CD4-positive, CD25-positive, alpha-beta regulatory T cell (primary cell): ENCODE results near the gene TTL. TPM values are rescaled to one million over a fixed set of nuclear protein-coding genes. Genes with fewer than 3 reads are reported as not detected.

Experiments
- ATAC-seq, 2 donors: fragments of 150-1000 bp; cut with Tn5 transposase; one replicate each; pipeline ENCODE4 v1.10.0; 2021; ENCODE audit warnings: low read depth in 2 of 2, moderate number of reproducible peaks in 2 of 2, moderate library complexity in 1 of 2
- DNase-seq, 3 donors: peaks; one replicate each; pipeline versions ENCODE4 v3.0.0 to v3.0.0-alpha.2; 2012 to 2022; ENCODE audit warnings: mixed read lengths in 1 of 3
- H3K27ac ChIP-seq: one replicate; pipeline ENCODE4 v1.7.0; 2013; ENCODE audit warnings: mild to moderate bottlenecking, low read length; ENCODE audit not compliant: insufficient read depth, poor library complexity, severe bottlenecking
- H3K27me3 ChIP-seq: one replicate; pipeline ENCODE4 v1.7.0; 2013; ENCODE audit warnings: low read length; ENCODE audit not compliant: control insufficient read depth, insufficient read depth
- H3K36me3 ChIP-seq: one replicate; pipeline ENCODE4 v1.7.0; 2013; ENCODE audit warnings: mild to moderate bottlenecking, low read length, moderate library complexity; ENCODE audit not compliant: control insufficient read depth, insufficient read depth
- H3K4me1 ChIP-seq: 2 replicates; pipeline ENCODE4 v1.7.0; 2013; ENCODE audit warnings: mild to moderate bottlenecking, low read length; ENCODE audit not compliant: insufficient read depth, control insufficient read depth, poor library complexity, severe bottlenecking
- H3K4me3 ChIP-seq: one replicate; pipeline ENCODE4 v1.7.0; 2013; ENCODE audit warnings: low read depth, mild to moderate bottlenecking, low read length, moderate library complexity
- H3K9me3 ChIP-seq, 2 experiments: 1 replicate in 1 of 2; 2 replicates in 1 of 2; pipeline ENCODE4 v1.7.0; 2013; ENCODE audit warnings: low read length in 2 of 2, mild to moderate bottlenecking in 1 of 2, moderate library complexity in 1 of 2; ENCODE audit not compliant: control insufficient read depth in 2 of 2
- H3K27ac Mint-ChIP-seq, 3 donors: one replicate each; pipeline ENCODE4 v1.8.0; 2020 to 2022; ENCODE audit warnings: mild to moderate bottlenecking in 3 of 3, mixed read lengths in 3 of 3, moderate library complexity in 2 of 3
- H3K27me3 Mint-ChIP-seq: one replicate; pipeline ENCODE4 v1.8.0; 2022; ENCODE audit warnings: mild to moderate bottlenecking, mixed read lengths
- H3K36me3 Mint-ChIP-seq: one replicate; pipeline ENCODE4 v1.8.0; 2020; ENCODE audit warnings: mixed read lengths
- H3K4me1 Mint-ChIP-seq, 4 donors: one replicate each; pipeline ENCODE4 v1.8.0; 2020 to 2022; ENCODE audit warnings: mixed read lengths in 4 of 4, mild to moderate bottlenecking in 1 of 4
- H3K4me3 Mint-ChIP-seq, 4 donors: one replicate each; pipeline ENCODE4 v1.8.0; 2020 to 2022; ENCODE audit warnings: mild to moderate bottlenecking in 4 of 4, mixed read lengths in 4 of 4, moderate library complexity in 3 of 4
- H3K9me3 Mint-ChIP-seq, 7 donors: one replicate each; pipeline ENCODE4 v1.8.0; 2020 to 2022; ENCODE audit warnings: mixed read lengths in 7 of 7, mild to moderate bottlenecking in 3 of 7, moderate library complexity in 2 of 7
- polyA plus RNA-seq, 4 donors: library from polyadenylated mRNA; unstranded; fragments of 300-500 nt; fragmentation: Illumina TruSeq; gene quantifications; one replicate each; pipeline ENCODE4 v1.2.3, GENCODE V29; 2021
- total RNA-seq: library from RNA; stranded (reverse); gene quantifications from one replicate; pipeline ENCODE4 v1.2.3, GENCODE V29; 2022

Gene TTL
- total and polyA plus RNA-seq, 5 donors from 2014 or later = 2.0 to 32.5 (median 6.1) TPM

GRCh38 chr2:112459372-112459771 is 22.6 kb upstream of the TTL start:
- Histone ChIP-seq H3K36me3 (no peaks in the 10 kb centered on the region), H3K27me3 (no peaks in the 10 kb centered on the region), H3K4me3 (no peak overlapping the region), H3K4me1 (no peaks in the 10 kb centered on the region), H3K9me3 (no peaks in the 10 kb centered on the region), H3K27ac (no peak overlapping the region)
- no peak for DNase-seq
- Mint-ChIP-seq H3K4me3 (no peak overlapping the region), H3K27me3 (peaks cover 43% of the 10 kb centered on the region), H3K4me1 (no peaks in the 10 kb centered on the region), H3K9me3 (no peaks in the 10 kb centered on the region), H3K27ac (no peak overlapping the region), H3K36me3 (no peaks in the 10 kb centered on the region)
- ATAC-seq = no peak

GRCh38 chr2:112462178-112462577 is 19.8 kb upstream of the TTL start:
- Mint-ChIP-seq H3K4me1 (no peaks in the 10 kb centered on the region), H3K27me3 (peaks cover 44% of the 10 kb centered on the region), H3K27ac (no peak overlapping the region), H3K9me3 (no peaks in the 10 kb centered on the region), H3K36me3 (no peaks in the 10 kb centered on the region), H3K4me3 (no peak overlapping the region)
- Histone ChIP-seq H3K27me3 (no peaks in the 10 kb centered on the region), H3K27ac (no peak overlapping the region), H3K4me3 (no peak overlapping the region), H3K9me3 (no peaks in the 10 kb centered on the region), H3K4me1 (no peaks in the 10 kb centered on the region), H3K36me3 (no peaks in the 10 kb centered on the region)
- ATAC-seq = no peak
- DNase-seq = no peak

GRCh38 chr2:112463256-112463655 is 18.7 kb upstream of the TTL start:
- DNase-seq = no peak
- no peaks in the 10 kb centered on the region for H3K9me3 ChIP-seq
- Mint-ChIP-seq H3K4me3 (no peak overlapping the region), H3K9me3 (no peaks in the 10 kb centered on the region), H3K4me1 (no peaks in the 10 kb centered on the region), H3K27me3 (peaks cover 54% of the 10 kb centered on the region), H3K27ac (no peak overlapping the region), H3K36me3 (no peaks in the 10 kb centered on the region)
- no peaks in the 10 kb centered on the region for H3K27me3 ChIP-seq
- no peak overlapping the region for H3K27ac ChIP-seq
- no peak for ATAC-seq
- H3K4me1 ChIP-seq = no peaks in the 10 kb centered on the region
- H3K36me3 ChIP-seq = no peaks in the 10 kb centered on the region
- H3K4me3 ChIP-seq = no peak overlapping the region

- H3K9me3 Mint-ChIP-seq = no peaks in the 10 kb centered on the region
- no peaks in the 10 kb centered on the region for H3K4me1 Mint-ChIP-seq
- H3K27ac Mint-ChIP-seq = no peak overlapping the region
- Histone ChIP-seq H3K27ac (no peak overlapping the region), H3K9me3 (no peaks in the 10 kb centered on the region), H3K36me3 (no peaks in the 10 kb centered on the region), H3K4me3 (no peak overlapping the region), H3K27me3 (no peaks in the 10 kb centered on the region), H3K4me1 (no peaks in the 10 kb centered on the region)
- no peaks in the 10 kb centered on the region for H3K36me3 Mint-ChIP-seq
- H3K27me3 Mint-ChIP-seq = peaks cover 57% of the 10 kb centered on the region
- DNase-seq (peak in 1 of 3 donors; percentile 16), ATAC-seq (no peak)
- no peak overlapping the region for H3K4me3 Mint-ChIP-seq
Measured at GRCh38 chr2:112465382-112465781, 16.6 kb upstream of the TTL start.

GRCh38 chr2:112472547-112473263 is 9.3 kb upstream of the TTL start:
- H3K9me3 Mint-ChIP-seq = no peaks in the 10 kb centered on the region
- Histone ChIP-seq H3K4me1 (no peaks in the 10 kb centered on the region), H3K36me3 (no peaks in the 10 kb centered on the region), H3K27ac (no peak overlapping the region), H3K9me3 (no peaks in the 10 kb centered on the region), H3K27me3 (no peaks in the 10 kb centered on the region), H3K4me3 (no peak overlapping the region)
- DNase-seq (no peak), ATAC-seq (no peak)
- peak overlapping the region in 1 of 3 donors; percentile 7 for H3K27ac Mint-ChIP-seq
- peaks cover 14% of the 10 kb centered on the region for H3K27me3 Mint-ChIP-seq
- H3K4me1 Mint-ChIP-seq = no peaks in the 10 kb centered on the region
- H3K36me3 Mint-ChIP-seq = no peaks in the 10 kb centered on the region
- H3K4me3 Mint-ChIP-seq = no peak overlapping the region

GRCh38 chr2:112474844-112475486 is 7.0 kb upstream of the TTL start:
- Mint-ChIP-seq H3K36me3 (no peaks in the 10 kb centered on the region), H3K27me3 (no peaks in the 10 kb centered on the region), H3K9me3 (peaks cover 0 to 1% (median 0%) of the 10 kb centered on the region in 7 donors), H3K4me3 (no peak overlapping the region), H3K4me1 (no peaks in the 10 kb centered on the region), H3K27ac (no peak overlapping the region)
- DNase-seq (no peak), ATAC-seq (peak in 1 of 2 donors; percentile 25)
- no peak overlapping the region for H3K27ac ChIP-seq
- H3K4me3 ChIP-seq = no peak overlapping the region
- no peaks in the 10 kb centered on the region for H3K27me3 ChIP-seq
- no peaks in the 10 kb centered on the region for H3K9me3 ChIP-seq
- H3K36me3 ChIP-seq = no peaks in the 10 kb centered on the region
- H3K4me1 ChIP-seq = no peaks in the 10 kb centered on the region

GRCh38 chr2:112476434-112476833 is 5.5 kb upstream of the TTL start:
- H3K36me3 Mint-ChIP-seq = no peaks in the 10 kb centered on the region
- H3K36me3 ChIP-seq = no peaks in the 10 kb centered on the region
- no peak overlapping the region for H3K27ac Mint-ChIP-seq
- H3K4me3 ChIP-seq = no peak overlapping the region
- H3K27me3 ChIP-seq = no peaks in the 10 kb centered on the region
- no peak overlapping the region for H3K27ac ChIP-seq
- peaks cover 0 to 1% (median 0%) of the 10 kb centered on the region in 7 donors for H3K9me3 Mint-ChIP-seq
- DNase-seq (no peak), ATAC-seq (no peak)
- no peaks in the 10 kb centered on the region for H3K9me3 ChIP-seq
- peaks cover 11% of the 10 kb centered on the region for H3K4me1 ChIP-seq
- peaks cover 0 to 11% (median 5%) of the 10 kb centered on the region in 4 donors for H3K4me1 Mint-ChIP-seq
- H3K27me3 Mint-ChIP-seq = peaks cover 5% of the 10 kb centered on the region
- H3K4me3 Mint-ChIP-seq = peak overlapping the region in 1 of 4 donors; percentile 51
